ENCODE results near the gene NPFFR1.

GRCh38 chr10:70234668-70235447, 48.9 kb downstream of the NPFFR1 start:
- TF ChIP-seq CTCF (IDR thresholded peaks at IDR 0.05) (no peak), POLR2A (IDR thresholded peaks at IDR 0.05) (no peak)

Measured in esophagus squamous epithelium (tissue), 4 donors.